HepG2 (cell line): ENCODE results near the gene BAIAP3.

Source experiments
- POLR2A ChIP-seq, 2 experiments: IDR thresholded peaks; 2 replicates each; pipeline ENCODE4 v1.6.1; 2011; ENCODE audit warnings: low read depth in 2 of 2, low read length in 2 of 2, mild to moderate bottlenecking in 1 of 2, moderate library complexity in 1 of 2; ENCODE audit not compliant: insufficient read depth in 1 of 2
- ZNF10 ChIP-seq: sonication (generic); formaldehyde crosslinking; IDR thresholded peaks from 2 replicates; pipeline ENCODE4 v1.4.0; 2020; ENCODE audit warnings: mild to moderate bottlenecking, low read depth, missing genetic modification reagents, borderline replicate concordance
- TF ChIP-seq, protein P1 (sequence below): sonication (generic); formaldehyde crosslinking; IDR thresholded peaks from 2 replicates; pipeline ENCODE4 v1.5.0; 2020; ENCODE audit warnings: mild to moderate bottlenecking, missing genetic modification reagents, moderate library complexity
- TF ChIP-seq, protein P2 (sequence below): sonication (generic); formaldehyde crosslinking; IDR thresholded peaks from 2 replicates; pipeline ENCODE4 v1.4.0; 2020; ENCODE audit warnings: missing genetic modification reagents

DNA sequence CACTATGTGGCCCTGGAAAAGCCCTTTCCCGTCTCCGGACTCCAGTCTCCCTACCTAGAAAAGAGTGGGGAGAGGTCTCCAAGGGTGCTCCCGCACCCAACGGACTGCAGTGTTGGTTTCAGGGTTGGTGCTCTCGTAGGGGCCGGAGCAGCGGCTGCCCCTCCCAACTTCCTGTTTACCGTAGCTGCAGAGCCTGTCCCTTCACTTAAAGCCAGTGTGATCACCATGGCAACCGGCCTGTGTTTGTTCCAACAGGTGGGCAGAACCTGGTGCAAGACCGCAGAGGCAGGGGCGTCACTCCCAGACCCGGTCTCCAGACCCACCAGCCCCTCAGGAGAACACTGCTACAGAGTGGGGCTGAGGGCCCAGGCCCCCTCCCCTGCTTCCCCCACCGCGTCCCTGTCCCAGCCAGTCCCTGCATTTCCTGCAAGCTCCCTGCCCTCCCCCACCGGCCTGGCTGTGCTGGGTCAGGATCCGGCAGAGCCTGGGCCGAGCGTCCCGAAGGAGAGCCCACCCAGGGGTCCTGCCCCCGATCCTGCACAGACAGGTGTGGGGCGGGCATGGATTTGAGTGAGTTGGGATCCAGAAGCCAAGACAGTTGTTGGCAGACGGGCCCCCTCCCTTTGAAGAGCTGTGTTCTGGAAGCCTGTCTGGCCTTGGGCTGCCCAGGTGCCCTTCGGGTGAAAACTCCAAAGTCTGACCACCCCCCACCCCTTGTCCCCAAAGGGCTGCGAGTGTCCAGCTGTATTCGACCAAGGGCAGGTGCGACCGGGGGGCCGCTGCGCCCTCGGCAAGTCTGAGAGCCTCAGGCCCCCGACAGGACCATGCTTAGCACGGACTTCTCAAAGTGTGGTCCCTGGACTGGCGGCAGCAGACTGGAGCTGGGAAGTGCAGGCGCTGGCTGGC, 1.5 kb upstream of the BAIAP3 start:
- TF ChIP-seq, protein P1, sequence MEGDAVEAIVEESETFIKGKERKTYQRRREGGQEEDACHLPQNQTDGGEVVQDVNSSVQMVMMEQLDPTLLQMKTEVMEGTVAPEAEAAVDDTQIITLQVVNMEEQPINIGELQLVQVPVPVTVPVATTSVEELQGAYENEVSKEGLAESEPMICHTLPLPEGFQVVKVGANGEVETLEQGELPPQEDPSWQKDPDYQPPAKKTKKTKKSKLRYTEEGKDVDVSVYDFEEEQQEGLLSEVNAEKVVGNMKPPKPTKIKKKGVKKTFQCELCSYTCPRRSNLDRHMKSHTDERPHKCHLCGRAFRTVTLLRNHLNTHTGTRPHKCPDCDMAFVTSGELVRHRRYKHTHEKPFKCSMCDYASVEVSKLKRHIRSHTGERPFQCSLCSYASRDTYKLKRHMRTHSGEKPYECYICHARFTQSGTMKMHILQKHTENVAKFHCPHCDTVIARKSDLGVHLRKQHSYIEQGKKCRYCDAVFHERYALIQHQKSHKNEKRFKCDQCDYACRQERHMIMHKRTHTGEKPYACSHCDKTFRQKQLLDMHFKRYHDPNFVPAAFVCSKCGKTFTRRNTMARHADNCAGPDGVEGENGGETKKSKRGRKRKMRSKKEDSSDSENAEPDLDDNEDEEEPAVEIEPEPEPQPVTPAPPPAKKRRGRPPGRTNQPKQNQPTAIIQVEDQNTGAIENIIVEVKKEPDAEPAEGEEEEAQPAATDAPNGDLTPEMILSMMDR (CRISPR knock-in tag) = no peak
- TF ChIP-seq POLR2A (IDR thresholded peaks at IDR 0.05; ENCODE audit: insufficient read depth in 1 of 2, low read depth in 2 of 2, low read length in 2 of 2) (peak; percentile 63 to 71), ZNF10 (CRISPR knock-in tag) (no peak)
- TF ChIP-seq, protein P2, sequence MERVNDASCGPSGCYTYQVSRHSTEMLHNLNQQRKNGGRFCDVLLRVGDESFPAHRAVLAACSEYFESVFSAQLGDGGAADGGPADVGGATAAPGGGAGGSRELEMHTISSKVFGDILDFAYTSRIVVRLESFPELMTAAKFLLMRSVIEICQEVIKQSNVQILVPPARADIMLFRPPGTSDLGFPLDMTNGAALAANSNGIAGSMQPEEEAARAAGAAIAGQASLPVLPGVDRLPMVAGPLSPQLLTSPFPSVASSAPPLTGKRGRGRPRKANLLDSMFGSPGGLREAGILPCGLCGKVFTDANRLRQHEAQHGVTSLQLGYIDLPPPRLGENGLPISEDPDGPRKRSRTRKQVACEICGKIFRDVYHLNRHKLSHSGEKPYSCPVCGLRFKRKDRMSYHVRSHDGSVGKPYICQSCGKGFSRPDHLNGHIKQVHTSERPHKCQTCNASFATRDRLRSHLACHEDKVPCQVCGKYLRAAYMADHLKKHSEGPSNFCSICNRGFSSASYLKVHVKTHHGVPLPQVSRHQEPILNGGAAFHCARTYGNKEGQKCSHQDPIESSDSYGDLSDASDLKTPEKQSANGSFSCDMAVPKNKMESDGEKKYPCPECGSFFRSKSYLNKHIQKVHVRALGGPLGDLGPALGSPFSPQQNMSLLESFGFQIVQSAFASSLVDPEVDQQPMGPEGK (CRISPR knock-in tag) = peak; percentile 94
